ENCODE results near the gene EBF3.

Gene EBF3

DNA sequence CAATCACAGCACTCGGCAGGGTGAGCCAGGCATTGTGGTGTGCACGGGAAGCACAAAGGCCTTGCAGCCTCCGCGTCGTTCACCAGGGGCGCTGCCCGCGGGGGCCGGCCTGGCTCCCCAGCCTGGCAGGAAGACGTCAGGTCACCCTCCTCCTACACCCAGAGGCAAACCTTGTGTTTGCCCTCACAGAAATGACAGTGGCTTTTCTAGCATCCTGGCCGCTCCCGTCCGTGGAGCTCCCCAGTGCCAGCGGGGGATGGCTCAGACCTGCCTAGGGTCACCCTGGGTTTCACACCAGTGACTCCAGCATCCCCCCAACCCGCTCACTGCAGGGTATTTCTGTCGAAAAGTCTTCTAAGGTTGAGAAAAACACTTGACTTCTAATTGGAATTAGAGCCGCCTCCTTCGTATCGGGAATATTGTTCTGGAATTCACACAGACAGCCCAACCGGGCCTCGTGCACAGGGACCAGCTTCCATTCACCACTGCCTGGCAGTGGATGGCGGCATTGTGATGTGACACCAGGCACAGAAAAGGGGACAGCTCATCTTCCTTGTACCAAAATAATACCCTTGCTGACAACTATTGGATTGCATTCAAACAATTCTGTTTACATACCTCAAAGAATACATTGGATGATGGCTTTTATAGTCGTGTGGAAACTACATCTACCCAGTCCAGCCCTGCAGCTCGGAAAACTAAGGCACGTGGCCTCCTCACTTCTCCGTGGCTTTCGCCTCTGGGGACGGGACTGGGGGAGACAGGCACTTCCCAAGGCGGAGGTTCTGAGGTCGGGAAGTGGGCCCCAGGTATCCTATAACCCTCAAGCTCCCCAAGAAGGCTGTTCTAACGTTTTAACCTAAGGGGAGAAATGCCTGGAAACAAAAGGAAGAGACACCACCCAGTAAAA is 109.0 kb downstream of the EBF3 start:
- no peak for DNase-seq

- DNase-seq, result no peak
Observed at GRCh38 chr10:129854158-129854557, 109.9 kb downstream of the EBF3 start.

DNA sequence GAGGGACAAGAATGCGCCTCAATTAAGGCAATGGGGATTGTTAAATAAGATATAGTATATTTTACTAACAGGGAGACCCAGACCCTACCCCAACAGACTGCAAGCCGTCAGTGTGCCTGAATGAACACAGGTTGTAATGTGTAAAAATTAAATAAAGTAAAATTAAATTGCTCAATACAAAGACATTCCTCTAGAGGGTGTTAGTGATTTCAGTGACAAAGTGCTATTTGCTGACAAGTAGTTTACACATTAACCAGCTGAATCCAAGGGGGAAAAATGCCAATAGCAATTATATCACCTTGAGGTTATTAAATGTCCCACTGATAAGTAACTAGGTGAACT is 110.5 kb downstream of the EBF3 start:
- no peak for DNase-seq

DNA sequence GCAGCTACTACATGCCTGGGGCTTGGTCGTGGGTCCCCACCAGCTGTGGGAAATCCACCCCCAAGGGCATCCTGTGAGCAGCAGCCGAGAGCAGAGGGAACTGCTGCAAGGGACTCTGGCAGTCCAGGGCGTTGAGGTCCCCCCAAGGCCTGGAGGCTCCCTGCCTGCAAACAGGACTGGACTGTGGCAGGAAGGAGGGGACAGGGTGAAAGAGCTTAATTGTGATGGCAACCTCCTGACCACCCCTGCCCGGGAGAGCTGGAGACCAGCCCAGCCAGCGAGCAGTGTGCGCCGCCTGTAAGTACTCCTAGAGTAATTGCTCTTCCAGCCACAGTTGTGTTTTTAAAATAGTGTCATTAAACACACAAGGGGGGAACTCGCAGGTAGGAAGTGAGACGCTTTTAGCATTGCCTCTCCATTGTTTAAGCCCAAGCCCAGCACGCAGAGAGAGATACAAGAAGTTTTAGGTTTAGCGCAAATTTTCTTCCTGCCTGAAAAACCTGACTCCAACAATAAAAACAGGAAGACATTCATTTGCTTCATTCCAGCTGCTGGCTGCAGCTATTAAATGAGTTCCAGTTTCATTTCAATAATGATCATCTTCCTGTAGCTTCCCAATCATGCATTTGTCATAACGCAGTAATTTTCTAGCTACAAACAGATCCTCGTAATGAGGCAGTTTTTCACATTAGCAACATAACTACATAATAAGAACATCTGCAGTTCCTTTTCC is 111.1 kb downstream of the EBF3 start:
- no peak for DNase-seq

DNA sequence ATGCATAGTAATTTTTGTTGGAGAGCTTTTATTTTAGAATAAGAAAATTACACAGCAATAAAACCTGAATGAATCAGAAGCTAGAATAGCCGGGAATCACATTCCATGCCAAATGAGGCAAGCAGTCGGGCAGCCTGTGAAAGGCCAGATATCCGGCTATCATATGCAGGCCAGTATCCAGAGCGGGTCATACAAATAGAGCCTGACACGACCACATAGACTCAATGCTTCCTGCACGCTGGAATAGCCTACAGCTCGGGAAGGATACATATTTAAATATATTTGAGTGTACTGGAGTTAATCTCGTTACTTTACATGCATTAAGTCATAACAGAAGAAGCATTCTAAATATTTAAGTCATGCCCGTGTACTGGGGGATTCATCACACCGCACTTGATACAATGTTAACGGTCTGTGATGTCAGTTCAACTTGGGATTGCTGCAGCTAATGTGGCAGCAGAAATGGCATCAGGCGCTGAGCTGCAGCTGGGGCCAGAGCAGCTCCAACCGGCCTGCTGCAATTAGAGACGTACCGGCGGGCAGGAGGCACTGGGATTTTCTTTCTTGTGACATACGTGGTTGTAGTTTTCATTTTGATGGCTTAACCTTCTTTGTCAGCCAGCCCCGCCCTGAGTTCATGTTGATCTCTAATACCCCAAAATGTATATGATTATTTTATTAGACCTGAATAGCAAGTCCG is 112.0 kb downstream of the EBF3 start:
- DNase-seq, result no peak

DNA sequence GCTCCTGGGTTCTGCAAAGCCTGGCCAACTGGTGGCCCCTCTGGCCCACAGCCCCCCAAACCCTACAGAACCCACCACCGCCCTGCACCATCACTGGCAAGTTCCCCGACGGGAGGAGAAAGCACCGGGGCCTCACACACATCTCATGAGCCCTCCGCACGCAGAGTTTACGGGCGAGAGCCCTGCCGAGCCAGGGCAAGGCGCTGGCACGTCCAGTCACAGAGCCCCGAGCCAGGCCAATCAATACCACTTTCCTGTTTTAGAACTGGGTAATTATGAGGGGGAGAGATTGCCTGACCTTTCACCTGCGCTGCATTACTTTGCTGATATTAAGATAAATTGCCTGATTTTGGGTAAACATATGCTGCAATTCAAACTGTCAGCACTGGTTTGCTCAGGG is 113.3 kb downstream of the EBF3 start:
- DNase-seq, result no peak

DNA sequence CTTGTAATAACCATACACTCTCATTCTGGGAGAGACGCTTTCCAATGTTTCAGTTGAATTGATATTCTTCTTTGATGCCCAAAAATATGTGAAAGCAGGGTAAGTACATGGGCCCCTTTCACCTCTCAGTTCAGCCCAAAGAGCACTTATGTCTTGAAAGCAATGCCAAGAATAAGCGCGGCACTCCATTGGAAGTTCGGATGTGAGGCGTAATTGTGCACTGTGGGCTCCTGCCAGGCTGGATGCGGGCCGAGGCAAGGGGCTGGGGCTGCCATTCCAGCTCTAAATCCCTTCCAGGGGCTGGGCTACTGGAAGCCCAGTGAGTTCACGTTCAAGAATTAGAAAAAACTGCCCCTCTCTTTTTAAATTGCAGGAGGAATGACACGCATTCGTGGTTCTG is 113.8 kb downstream of the EBF3 start:
- no peak for DNase-seq

DNA sequence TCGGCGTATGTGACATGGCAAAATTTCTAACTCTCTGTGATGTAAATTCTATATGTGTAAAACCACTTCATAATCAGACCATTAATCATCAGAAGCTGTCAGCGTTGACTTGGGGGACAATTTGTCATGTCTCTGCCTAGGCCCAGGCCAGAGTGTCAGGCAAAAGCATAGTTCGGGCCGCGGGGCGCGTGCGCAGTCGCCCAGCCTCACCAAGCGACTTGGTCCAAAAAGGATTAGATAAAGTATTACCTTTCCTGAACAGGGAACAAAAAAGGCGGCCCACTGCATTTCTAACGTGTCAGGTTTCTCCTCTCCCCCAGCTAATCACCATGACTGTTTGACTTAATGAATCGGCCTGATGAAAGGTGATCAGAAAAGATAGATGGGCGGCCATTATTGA is 114.2 kb downstream of the EBF3 start:
- no peak for DNase-seq

- DNase-seq, result no peak
Observed at GRCh38 chr10:129849452-129849750, 114.7 kb downstream of the EBF3 start.

DNA sequence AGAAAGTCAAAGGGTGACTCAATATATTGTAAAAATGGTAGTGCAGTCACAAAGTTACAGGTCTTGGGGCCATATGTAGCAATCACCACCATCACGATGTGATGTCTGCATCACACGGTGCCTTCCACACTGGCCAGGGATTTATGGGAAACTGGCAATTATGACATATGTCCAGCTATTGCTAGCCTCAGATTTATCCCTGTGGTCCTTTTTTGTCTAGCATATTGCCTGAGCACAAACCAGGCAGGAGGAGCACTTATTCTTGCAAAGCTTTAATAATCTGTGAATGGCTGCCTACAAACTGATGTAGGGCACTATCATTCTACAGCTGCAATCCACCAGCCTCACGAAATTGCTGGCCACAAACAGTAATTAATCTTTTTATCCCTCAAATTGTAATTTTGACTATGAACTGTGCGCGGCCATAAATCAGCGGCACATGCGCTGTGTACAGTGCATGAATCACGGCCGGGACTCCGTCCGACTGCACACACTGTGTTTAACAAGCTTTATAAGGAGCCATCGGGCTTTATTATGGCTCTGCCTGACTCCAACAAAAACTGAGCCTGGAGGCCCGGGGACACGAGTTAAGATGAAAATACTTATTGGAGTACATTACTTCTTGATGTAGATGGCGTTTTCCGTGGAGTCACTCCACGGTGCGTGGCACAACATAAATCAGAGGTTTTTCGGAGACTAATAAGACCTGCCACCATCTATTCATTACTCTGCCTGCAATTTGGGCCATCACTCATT is 115.2 kb downstream of the EBF3 start:
- no peak for DNase-seq

DNA sequence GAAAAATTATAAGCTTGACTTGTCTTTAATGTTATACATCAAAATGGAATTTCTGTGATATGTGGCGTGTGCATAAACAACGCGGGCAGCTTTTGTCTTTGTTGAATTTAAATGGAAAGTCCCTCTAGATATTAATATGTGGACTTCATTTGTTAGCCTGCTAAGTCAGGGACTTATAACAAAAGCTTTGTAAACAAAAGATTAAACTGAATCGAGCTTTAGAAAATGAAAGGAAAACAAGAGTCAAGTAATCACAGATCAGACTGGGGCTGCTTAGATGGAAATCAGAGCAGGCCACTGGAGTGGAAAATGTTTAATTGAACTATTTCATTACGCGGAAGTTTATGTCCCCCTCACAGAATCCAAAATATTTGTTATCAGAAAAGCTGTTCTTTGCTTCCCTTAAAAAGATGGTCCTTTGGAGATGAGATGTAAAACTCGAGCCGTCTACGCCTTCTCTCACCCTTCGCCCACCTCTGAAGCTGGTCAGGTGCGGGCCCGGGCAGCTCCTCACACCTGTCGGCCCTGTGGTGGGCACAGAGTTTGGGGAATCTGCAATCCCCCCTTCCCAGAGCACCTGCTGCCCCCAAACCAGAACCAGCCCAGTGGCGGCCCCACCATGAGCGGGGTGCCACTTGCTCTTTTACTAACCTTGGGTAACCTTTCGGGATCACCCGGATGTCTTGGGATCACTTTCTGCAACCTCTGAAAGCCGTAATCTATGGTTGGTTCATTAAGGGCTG is 116.2 kb downstream of the EBF3 start:
- no peak for DNase-seq

DNA sequence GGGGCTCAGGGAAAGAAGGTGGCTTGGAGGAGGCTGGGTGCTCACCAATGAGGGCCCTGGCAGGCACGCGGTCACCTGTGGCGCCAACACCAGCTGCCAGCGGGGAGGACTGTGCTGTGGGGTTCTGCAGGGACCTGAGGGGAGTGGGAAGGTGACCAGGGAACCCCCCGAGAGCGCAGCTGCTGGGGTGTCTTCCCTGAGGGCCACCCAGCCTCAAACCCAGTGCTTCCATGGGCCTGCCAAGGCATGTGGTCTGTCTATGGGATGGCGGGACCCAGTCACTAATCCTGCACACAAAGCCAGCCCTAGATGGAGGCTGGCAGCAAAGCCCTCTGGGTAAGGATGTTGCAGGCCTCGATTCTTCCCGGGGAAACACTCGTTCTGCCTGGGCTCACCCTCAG is 117.1 kb downstream of the EBF3 start:
- no peak for DNase-seq

DNA sequence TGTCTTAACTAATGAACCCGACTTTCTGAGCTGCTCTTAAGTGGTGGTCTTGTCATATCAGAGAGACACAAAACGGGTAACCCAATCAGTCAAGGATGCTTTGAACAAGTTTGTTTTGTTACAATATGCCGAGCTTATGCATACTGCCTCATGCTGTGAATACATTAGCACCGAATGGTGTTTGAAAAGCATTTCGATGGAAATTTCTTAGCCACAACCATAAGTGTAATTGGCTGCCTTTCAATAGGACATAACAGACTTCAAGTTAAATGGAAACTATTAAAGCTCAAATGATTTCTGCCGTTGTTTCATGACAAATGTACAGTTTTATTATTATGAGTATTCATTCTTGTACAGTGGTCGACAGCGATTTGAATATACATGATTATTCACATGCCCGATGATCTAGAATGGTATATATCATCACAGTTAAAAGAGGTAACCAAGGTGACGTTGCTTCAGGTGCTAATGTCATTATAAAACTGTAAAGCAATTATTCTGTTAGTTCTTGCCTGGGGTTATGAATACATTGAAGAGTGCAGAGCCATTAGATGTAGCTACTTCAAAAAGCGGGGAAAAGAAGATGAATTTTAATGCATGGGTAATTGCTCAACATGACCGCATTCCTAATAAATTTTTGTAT is 118.8 kb downstream of the EBF3 start:
- DNase-seq, result no peak

GRCh38 chr10:129844216-129844766 is 119.8 kb downstream of the EBF3 start:
- no peak for DNase-seq

DNA sequence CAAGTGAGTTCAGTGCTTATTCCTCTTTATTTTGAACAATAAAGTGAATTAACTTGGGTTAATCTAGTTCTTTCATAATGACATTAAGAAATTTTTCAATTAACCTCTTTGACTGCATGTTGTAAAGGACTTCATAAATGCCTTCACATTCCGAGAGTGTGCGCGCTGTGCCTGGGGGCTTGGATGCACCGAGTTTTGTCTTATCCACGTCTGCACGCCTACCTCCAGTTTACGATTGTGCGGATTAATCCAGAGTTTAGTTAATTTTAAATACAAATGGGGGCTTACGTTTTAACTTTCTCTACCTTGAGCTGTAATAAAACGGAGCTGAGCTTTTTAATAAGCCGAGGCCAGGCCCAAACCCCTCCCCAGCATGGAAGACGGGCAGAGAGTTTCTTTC is 120.4 kb downstream of the EBF3 start:
- DNase-seq, result no peak

GRCh38 chr10:129843131-129843541 is 120.9 kb downstream of the EBF3 start:
- DNase-seq, result no peak

- DNase-seq, result no peak
Observed at GRCh38 chr10:129842031-129842430, 122.0 kb downstream of the EBF3 start.

DNA sequence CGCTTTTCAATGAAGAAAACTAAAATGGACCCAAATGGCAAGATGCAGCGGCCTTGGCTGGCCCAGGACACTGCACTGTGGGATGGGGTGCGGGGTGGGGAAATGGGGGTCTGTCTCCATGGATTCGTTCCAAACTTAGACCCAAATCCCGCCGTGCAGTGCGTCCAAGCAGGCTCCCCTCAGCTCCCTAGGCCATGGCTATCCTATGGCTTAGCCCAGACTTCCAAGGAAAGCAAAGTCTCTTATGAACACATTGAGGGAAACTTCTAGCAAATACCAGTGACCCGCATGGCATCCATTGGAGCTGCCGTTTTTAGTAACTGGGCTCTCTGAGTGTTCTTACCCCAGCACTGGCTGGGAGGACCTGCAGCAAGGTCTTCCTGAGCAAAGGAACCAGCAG is 122.5 kb downstream of the EBF3 start:
- DNase-seq, result no peak

DNA sequence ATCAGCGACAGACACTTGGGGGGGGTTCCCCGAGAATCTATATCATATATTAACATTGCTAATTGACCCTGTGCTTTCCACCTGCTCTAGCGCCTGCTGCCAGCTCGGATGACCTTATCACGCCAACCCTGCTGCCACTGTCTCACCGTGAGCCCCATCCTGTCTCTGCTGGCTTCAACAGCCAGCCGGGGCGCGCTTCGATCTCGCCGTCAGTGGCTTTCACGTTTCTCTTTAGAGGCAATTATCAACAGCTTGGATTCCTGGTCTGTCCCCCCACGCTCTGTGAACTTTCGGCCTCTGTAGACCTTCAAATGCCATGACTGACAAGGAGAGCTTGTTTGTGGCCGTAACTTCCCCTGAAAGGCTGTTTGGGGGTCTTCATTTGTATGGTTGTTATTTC is 123.0 kb downstream of the EBF3 start:
- no peak for DNase-seq

- no peak for DNase-seq
Observed at GRCh38 chr10:129840196-129840590, 123.9 kb downstream of the EBF3 start.
